Breast epithelium (tissue), 4 donors: ENCODE measurements around the gene FEN1. TPM values are rescaled to one million over a fixed set of nuclear protein-coding genes. Genes with fewer than 3 reads are reported as not detected.

Experiments used
- DNase-seq, 2 donors: peaks; one replicate each; pipeline ENCODE4 v3.0.0-alpha.2; 2019; ENCODE audit warnings: low spot score in 2 of 2
- H3K27ac ChIP-seq, 2 donors: fragments of 200-600 bp; sonication (generic) in 1 of 2; one replicate each; pipeline ENCODE4 v1.5.1; 2016 to 2019; ENCODE audit warnings: mild to moderate bottlenecking in 1 of 2
- H3K27me3 ChIP-seq, 2 donors: fragments of 200-600 bp; sonication (generic) in 1 of 2; one replicate each; pipeline versions ENCODE4 v1.5.1 to v1.6.0; 2017 to 2019; ENCODE audit warnings: control low read depth in 1 of 2, mild to moderate bottlenecking in 1 of 2
- H3K36me3 ChIP-seq: fragments of 200-600 bp; one replicate; pipeline ENCODE4 v1.5.1; 2019
- H3K4me1 ChIP-seq, 2 donors: fragments of 200-600 bp; sonication (generic); one replicate each; pipeline ENCODE4 v1.5.1; 2016 to 2019; ENCODE audit warnings: control low read depth in 1 of 2
- H3K4me3 ChIP-seq, 3 donors: fragments of 200-600 bp; sonication (generic); 1 replicate in 2 of 3; 2 replicates in 1 of 3; pipeline ENCODE4 v1.5.1; 2016 to 2019; ENCODE audit warnings: mild to moderate bottlenecking in 3 of 3, moderate library complexity in 2 of 3
- H3K9me3 ChIP-seq, 2 donors: fragments of 200-600 bp; sonication (generic) in 1 of 2; one replicate each; pipeline ENCODE4 v1.5.1; 2016 to 2019; ENCODE audit warnings: control low read depth in 1 of 2
- CTCF ChIP-seq, 3 donors: fragments of 450-650 bp; IDR thresholded peaks; one replicate each; pipeline ENCODE4 v1.5.1; 2016 to 2017; ENCODE audit warnings: antibody characterized with exemption in 3 of 3, mild to moderate bottlenecking in 3 of 3, moderate library complexity in 3 of 3
- POLR2A ChIP-seq: fragments of 450-650 bp; IDR thresholded peaks from one replicate; pipeline ENCODE4 v1.6.1; 2016; ENCODE audit warnings: antibody characterized with exemption, mild to moderate bottlenecking, moderate library complexity
- POLR2AphosphoS5 ChIP-seq, 3 donors: sonication (generic); formaldehyde crosslinking; IDR thresholded peaks; one replicate each; pipeline ENCODE4 v1.6.1; 2017; ENCODE audit warnings: antibody characterized with exemption in 3 of 3
- intact Hi-C: fragments of 100-400 bp; cut with DNase I; formaldehyde crosslinking; loops from one replicate; pipeline ENCODE4 v1.15.1; 2023; ENCODE audit warnings: low total_unique reads
- total RNA-seq, 3 donors: library from RNA; depleted of rRNA; stranded (reverse); fragments of >200 nt; gene quantifications; one replicate each; pipeline ENCODE4 v1.1.0, GENCODE V29; 2016

The FEN1 gene
- total RNA-seq, 3 donors from 2014 or later, result 5.9 to 9.2 (median 8.5) TPM

- intact Hi-C loops, result no loop called here
- no peak for TF ChIP-seq CTCF (IDR thresholded peaks at IDR 0.05)
- TF ChIP-seq POLR2AphosphoS5 (IDR thresholded peaks at IDR 0.05), result no peak
- no peak for DNase-seq
- H3K4me3 ChIP-seq, result no peak overlapping the region
- peaks cover 0 to 5% of the 10 kb centered on the region in 2 donors for H3K4me1 ChIP-seq
- no peaks in the 10 kb centered on the region for H3K36me3 ChIP-seq
- no peaks in the 10 kb centered on the region for H3K9me3 ChIP-seq
- H3K27ac ChIP-seq, result no peak overlapping the region
- no peaks in the 10 kb centered on the region for H3K27me3 ChIP-seq
Observed at GRCh38 chr11:61829806-61830205, 37.1 kb downstream of the FEN1 start.

GRCh38 chr11:61830237-61831105, 37.8 kb downstream of the FEN1 start:
- DNase-seq, result no peak
- Histone ChIP-seq H3K27me3 (no peaks in the 10 kb centered on the region), H3K36me3 (no peaks in the 10 kb centered on the region), H3K27ac (no peak overlapping the region), H3K4me3 (no peak overlapping the region), H3K4me1 (peaks cover 0 to 5% of the 10 kb centered on the region in 2 donors), H3K9me3 (no peaks in the 10 kb centered on the region)
- TF ChIP-seq POLR2AphosphoS5 (IDR thresholded peaks at IDR 0.05), result no peak
- TF ChIP-seq POLR2A, result no peak
- TF ChIP-seq CTCF (IDR thresholded peaks at IDR 0.05), result no peak
- intact Hi-C loops, result no loop called here

GRCh38 chr11:61832207-61832606, 39.5 kb downstream of the FEN1 start:
- no peaks in the 10 kb centered on the region for H3K27me3 ChIP-seq
- peaks cover 0 to 5% of the 10 kb centered on the region in 2 donors for H3K4me1 ChIP-seq
- intact Hi-C loops, result no loop called here
- H3K4me3 ChIP-seq, result no peak overlapping the region
- no peaks in the 10 kb centered on the region for H3K9me3 ChIP-seq
- DNase-seq, result no peak
- no peaks in the 10 kb centered on the region for H3K36me3 ChIP-seq
- no peak overlapping the region for H3K27ac ChIP-seq
- TF ChIP-seq POLR2A, result no peak
- no peak for TF ChIP-seq POLR2AphosphoS5 (IDR thresholded peaks at IDR 0.05)
- TF ChIP-seq CTCF (IDR thresholded peaks at IDR 0.05), result no peak

- Histone ChIP-seq H3K36me3 (no peaks in the 10 kb centered on the region), H3K27ac (no peak overlapping the region), H3K4me1 (peaks cover 0 to 5% of the 10 kb centered on the region in 2 donors), H3K9me3 (no peaks in the 10 kb centered on the region), H3K27me3 (no peaks in the 10 kb centered on the region), H3K4me3 (no peak overlapping the region)
- intact Hi-C loops, result no loop called here
- no peak for TF ChIP-seq POLR2AphosphoS5 (IDR thresholded peaks at IDR 0.05)
- TF ChIP-seq POLR2A, result no peak
- TF ChIP-seq CTCF (IDR thresholded peaks at IDR 0.05), result no peak
- no peak for DNase-seq
Observed at GRCh38 chr11:61832754-61833153, 40.0 kb downstream of the FEN1 start.

- intact Hi-C loops, result no loop called here
- Histone ChIP-seq H3K4me3 (no peak overlapping the region), H3K4me1 (peaks cover 0 to 2% of the 10 kb centered on the region in 2 donors), H3K9me3 (no peaks in the 10 kb centered on the region), H3K27ac (no peak overlapping the region), H3K27me3 (no peaks in the 10 kb centered on the region), H3K36me3 (no peaks in the 10 kb centered on the region)
- no peak for TF ChIP-seq CTCF (IDR thresholded peaks at IDR 0.05)
- no peak for DNase-seq
Observed at GRCh38 chr11:61833471-61833870, 40.8 kb downstream of the FEN1 start.
